Pericardium fibroblast (primary cell): ENCODE data around the gene ZFAND6. TPM values are rescaled to one million over a fixed set of nuclear protein-coding genes. Genes with fewer than 3 reads are reported as not detected.

Source experiments
- total RNA-seq: library from RNA; depleted of rRNA; stranded (reverse); fragments of >200 nt; gene quantifications from 2 replicates; pipeline ENCODE4 v1.2.3, GENCODE V29; 2015

The ZFAND6 gene
- total RNA-seq, result 64.5 and 68.8 TPM in 2 replicates

DNA sequence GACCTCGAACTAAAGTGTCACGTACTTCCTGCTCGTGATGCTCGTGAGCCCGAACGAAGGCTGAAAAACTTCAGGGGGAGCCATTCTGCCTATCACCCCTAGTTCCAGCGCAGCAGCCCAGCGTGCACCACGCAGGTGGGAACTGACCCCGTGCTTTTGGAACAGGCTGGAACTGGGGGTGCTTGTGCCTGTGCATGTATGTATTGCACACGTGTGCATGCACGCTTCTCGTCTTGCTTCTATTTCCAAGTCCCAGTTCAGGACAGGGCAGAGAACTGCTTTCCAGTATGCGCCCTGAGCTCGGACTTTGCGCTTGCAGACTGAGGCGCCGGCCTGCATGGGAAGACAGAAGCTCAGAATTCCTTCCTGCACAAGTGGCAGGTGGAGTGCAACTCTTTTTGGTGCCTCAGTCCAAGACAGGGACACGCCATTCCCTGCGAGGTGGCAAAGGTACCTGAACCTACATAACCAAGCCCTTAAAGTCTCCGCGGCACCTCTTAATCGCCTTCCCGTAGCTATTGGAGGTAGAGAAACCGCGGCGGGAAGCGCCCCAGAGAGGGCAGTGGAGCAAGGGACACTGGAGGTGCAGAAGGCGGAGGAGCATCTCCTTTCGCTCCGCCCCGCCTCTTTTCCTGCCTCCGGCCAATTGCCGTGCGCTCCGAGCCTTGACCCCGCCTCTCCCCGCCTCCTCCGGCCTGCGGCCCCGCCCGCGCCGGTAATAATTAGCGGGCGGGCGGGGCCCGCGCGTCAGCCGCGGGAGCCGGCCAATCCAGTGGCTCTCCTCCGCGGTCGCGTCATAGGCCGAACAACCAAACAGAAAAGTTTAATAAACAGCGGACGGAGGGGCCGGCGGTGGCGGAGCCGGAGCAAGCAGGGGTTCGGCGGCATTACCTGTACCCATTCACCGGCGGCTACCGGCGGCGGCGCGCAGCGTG is at the start of gene ZFAND6:
ZFAND6 (plus strand) TSS at position 826 of the 935 bp plus-strand sequence. CDS start 60,669 bp downstream, outside the sequence.

DNA sequence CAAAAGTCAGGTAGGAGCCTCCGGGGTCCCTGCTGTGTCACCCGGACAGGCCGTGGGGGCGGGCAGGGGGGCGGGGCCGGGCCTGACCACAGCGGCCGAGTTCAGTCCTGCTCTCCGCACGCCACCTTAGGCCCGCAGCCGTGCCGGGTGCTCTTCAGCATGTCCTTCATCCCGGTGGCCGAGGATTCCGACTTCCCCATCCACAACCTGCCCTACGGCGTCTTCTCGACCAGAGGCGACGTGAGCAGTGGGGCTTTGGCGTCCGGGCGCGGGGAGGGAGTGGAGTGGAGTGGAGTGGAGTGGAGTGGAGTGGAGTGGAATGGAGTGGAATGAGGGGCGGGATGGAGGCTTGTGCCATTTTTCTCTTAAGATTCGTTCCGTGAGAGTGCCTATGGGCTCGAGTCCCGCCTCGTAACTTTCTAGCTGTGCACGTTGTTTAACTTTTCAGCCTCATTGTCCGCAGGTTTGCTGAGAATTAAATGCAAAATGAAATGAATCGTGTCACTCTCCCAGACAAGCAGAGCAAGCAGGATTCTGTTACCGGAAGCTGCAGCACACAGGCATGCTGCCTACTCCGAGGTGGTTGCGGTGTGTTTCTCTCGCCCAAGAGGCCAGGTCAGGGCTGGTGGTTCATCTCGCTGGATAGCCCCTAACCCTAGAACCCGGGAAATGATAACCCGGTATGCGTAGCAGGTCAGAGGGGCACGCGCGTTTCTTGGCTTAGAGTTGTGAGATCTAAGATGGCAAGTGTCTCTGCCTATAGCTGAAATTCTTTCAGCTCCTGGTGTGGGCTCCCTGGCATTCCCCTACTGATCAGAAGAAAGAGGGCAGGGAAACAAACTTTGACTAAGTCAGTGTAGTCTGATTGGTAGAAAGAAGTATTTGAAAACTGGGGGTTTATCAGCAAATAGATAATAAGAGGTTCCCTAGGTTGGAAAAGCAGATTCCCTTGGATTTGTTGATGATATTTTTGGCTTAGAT is 93.7 kb downstream of the ZFAND6 start, which contains the start of gene FAH:
FAH (plus strand) TSS at position 104 of the 981 bp plus-strand sequence; CDS start at position 160, 56 bp downstream.

Other genes starting within 250 kb of the ZFAND6 start
- 9.9 and 19.5 TPM in 2 replicates for gene MTHFS, start 162.7 kb upstream of the ZFAND6 start, total RNA-seq
- 0.12 TPM in 1 of 2 replicates, not detected in the other for gene BCL2A1, start 88.5 kb upstream of the ZFAND6 start, total RNA-seq
- 47.6 and 52.3 TPM in 2 replicates for gene FAH, start 93.3 kb downstream of the ZFAND6 start, total RNA-seq
- gene CTXND1, start 192.5 kb downstream of the ZFAND6 start, total RNA-seq, result not detected in 2 replicates